K562 (cell line): ENCODE measurements around the gene TECPR1. TPM values are rescaled to one million over a fixed set of nuclear protein-coding genes. Genes with fewer than 3 reads are reported as not detected.

Source experiments
- ARID3B ChIP-seq: fragments of 250-450 bp; sonication (Bioruptor Pico); IDR thresholded peaks from 2 replicates; pipeline ENCODE4 v1.4.0; 2020; ENCODE audit warnings: borderline replicate concordance
- FIP1L1 ChIP-seq: fragments of 200-400 bp; formaldehyde crosslinking; IDR thresholded peaks from 2 replicates; pipeline ENCODE4 v1.6.1; 2018; ENCODE audit warnings: mild to moderate bottlenecking, low read depth, low read length; ENCODE audit not compliant: poor library complexity, severe bottlenecking
- FOSL1 ChIP-seq: fragments of 200-800 bp; sonication (Bioruptor generic); conservative IDR thresholded peaks from 2 replicates; pipeline ENCODE4 v1.6.1; 2016; ENCODE audit warnings: missing genetic modification characterization, missing compliant biosample characterization
- HMG20A ChIP-seq: fragments of 450-650 bp; formaldehyde crosslinking; conservative IDR thresholded peaks from 2 replicates; pipeline ENCODE4 v1.4.0; 2020; ENCODE audit warnings: mild to moderate bottlenecking, mixed read lengths
- HNRNPLL ChIP-seq: fragments of 200-400 bp; formaldehyde crosslinking; IDR thresholded peaks from 2 replicates; pipeline ENCODE4 v1.6.1; 2017; ENCODE audit warnings: low read length, low read depth, mild to moderate bottlenecking; ENCODE audit not compliant: poor library complexity, severe bottlenecking
- ILK ChIP-seq: fragments of 450-650 bp; IDR thresholded peaks from 2 replicates; pipeline ENCODE4 v1.6.1; 2016; ENCODE audit warnings: missing genetic modification characterization, low read depth, mild to moderate bottlenecking, missing compliant biosample characterization, moderate library complexity, borderline replicate concordance
- KHSRP ChIP-seq: fragments of 450-650 bp; IDR thresholded peaks from 2 replicates; pipeline ENCODE4 v1.6.1; 2017
- NFIX ChIP-seq: fragments of 250-450 bp; sonication (Bioruptor Pico); IDR thresholded peaks from 2 replicates; pipeline ENCODE4 v1.4.0; 2020; ENCODE audit warnings: low read depth, mild to moderate bottlenecking, moderate library complexity
- PML ChIP-seq: IDR thresholded peaks from 2 replicates; pipeline ENCODE4 v1.6.1; 2012; ENCODE audit warnings: low read length, inconsistent platforms
- POLR2A ChIP-seq: fragments of 450-650 bp; conservative IDR thresholded peaks from 2 replicates; pipeline ENCODE4 v1.6.1; 2016
- PRPF4 ChIP-seq: fragments of 200-400 bp; formaldehyde crosslinking; IDR thresholded peaks from one replicate; pipeline ENCODE4 v1.6.1; 2017; ENCODE audit warnings: low read length, low read depth, mild to moderate bottlenecking; ENCODE audit not compliant: insufficient read depth, poor library complexity, severe bottlenecking
- RBM34 ChIP-seq: fragments of 200-400 bp; formaldehyde crosslinking; IDR thresholded peaks from 2 replicates; pipeline ENCODE4 v1.6.1; 2018; ENCODE audit warnings: low read length, borderline replicate concordance; ENCODE audit not compliant: insufficient read depth
- SNIP1 ChIP-seq: fragments of 450-650 bp; IDR thresholded peaks from 2 replicates; pipeline ENCODE4 v1.7.1; 2017; ENCODE audit warnings: low read depth, mild to moderate bottlenecking
- U2AF2 ChIP-seq: fragments of 200-400 bp; formaldehyde crosslinking; optimal IDR thresholded peaks from 2 replicates; pipeline ENCODE3; 2017; ENCODE audit warnings: low read depth, mild to moderate bottlenecking, low read length
- XRCC4 ChIP-seq: IDR thresholded peaks from one replicate; pipeline ENCODE4 v1.6.1; 2011; ENCODE audit not compliant: insufficient read depth, insufficient read length; ENCODE audit errors: extremely low read depth
- YBX1 ChIP-seq: fragments of 450-650 bp; IDR thresholded peaks from 2 replicates; pipeline ENCODE4 v1.7.1; 2016; ENCODE audit warnings: mild to moderate bottlenecking
- ZEB2 ChIP-seq: fragments of 450-650 bp; IDR thresholded peaks from 2 replicates; pipeline ENCODE4 v1.6.1; 2016
- ZNF121 ChIP-seq: sonication (generic); formaldehyde crosslinking; conservative IDR thresholded peaks from 2 replicates; pipeline ENCODE4 v1.8.0; 2022; ENCODE audit warnings: missing genetic modification reagents
- ZNF165 ChIP-seq: fragments of 250-450 bp; sonication (Bioruptor Pico); IDR thresholded peaks from 2 replicates; pipeline ENCODE4 v1.4.0; 2020; ENCODE audit warnings: borderline replicate concordance
- ZNF444 ChIP-seq: fragments of 250-450 bp; sonication (Bioruptor Pico); IDR thresholded peaks from 2 replicates; pipeline ENCODE4 v1.4.0; 2020; ENCODE audit warnings: mild to moderate bottlenecking, moderate library complexity
- ZNF75A ChIP-seq: fragments of 450-650 bp; formaldehyde crosslinking; IDR thresholded peaks from 2 replicates; pipeline ENCODE4 v1.4.0; 2020; ENCODE audit warnings: mild to moderate bottlenecking
- ZNF766 ChIP-seq: fragments of 200-800 bp; sonication (Bioruptor generic); conservative IDR thresholded peaks from 2 replicates; pipeline ENCODE4 v1.6.1; 2016; ENCODE audit warnings: missing genetic modification characterization, missing compliant biosample characterization
- ZNF780A ChIP-seq: fragments of 250-450 bp; sonication (Bioruptor Pico); IDR thresholded peaks from 2 replicates; pipeline ENCODE4 v1.5.0; 2021; ENCODE audit warnings: mild to moderate bottlenecking
- ZNF830 ChIP-seq: fragments of 250-450 bp; sonication (Bioruptor Pico); IDR thresholded peaks from 2 replicates; pipeline ENCODE4 v1.5.0; 2021; ENCODE audit warnings: mild to moderate bottlenecking
- ZZZ3 ChIP-seq: fragments of 450-650 bp; IDR thresholded peaks from 2 replicates; pipeline ENCODE4 v1.6.1; 2016; ENCODE audit warnings: antibody characterized with exemption, mild to moderate bottlenecking, moderate library complexity
- polyA plus RNA-seq, 8 experiments: library from polyadenylated mRNA; depleted of rRNA in 4 of 8; stranded (reverse) in 5 of 8; unstranded in 3 of 8; fragments of >200 nt; fragmentation: Nextera tagmentation in 2 of 8; fragmentation: Illumina TruSeq in 1 of 8; extraction: Ambion mirVana in 2 of 8; extraction: Trizol in 1 of 8; gene quantifications; 2 replicates each; pipeline versions ENCODE4 v1.2.1 to v1.2.3, GENCODE V29; 2011 to 2014; ENCODE audit warnings: inconsistent platforms in 1 of 8, missing spikeins in 1 of 8
- total RNA-seq, 7 experiments: library from RNA; depleted of rRNA in 6 of 7; stranded (reverse); fragments of >200 nt in 6 of 7; fragmentation: Illumina TruSeq in 2 of 7; extraction: Trizol in 2 of 7; gene quantifications; 2 replicates each; pipeline versions ENCODE4 v1.2.1 to v1.2.3, GENCODE V29; 2011 to 2021; ENCODE audit warnings: low replicate concordance in 1 of 7
- TF ChIP-seq, protein P1 (sequence below): fragments of 450-650 bp; IDR thresholded peaks from 2 replicates; pipeline ENCODE4 v1.6.1; 2016

Gene TECPR1
- total and polyA plus RNA-seq, 9 of the 15 experiments (the other 6 are each of a cell fraction or from before 2014, with no cell fraction given), result 0.17 to 15.0 (median 2.2) TPM

DNA sequence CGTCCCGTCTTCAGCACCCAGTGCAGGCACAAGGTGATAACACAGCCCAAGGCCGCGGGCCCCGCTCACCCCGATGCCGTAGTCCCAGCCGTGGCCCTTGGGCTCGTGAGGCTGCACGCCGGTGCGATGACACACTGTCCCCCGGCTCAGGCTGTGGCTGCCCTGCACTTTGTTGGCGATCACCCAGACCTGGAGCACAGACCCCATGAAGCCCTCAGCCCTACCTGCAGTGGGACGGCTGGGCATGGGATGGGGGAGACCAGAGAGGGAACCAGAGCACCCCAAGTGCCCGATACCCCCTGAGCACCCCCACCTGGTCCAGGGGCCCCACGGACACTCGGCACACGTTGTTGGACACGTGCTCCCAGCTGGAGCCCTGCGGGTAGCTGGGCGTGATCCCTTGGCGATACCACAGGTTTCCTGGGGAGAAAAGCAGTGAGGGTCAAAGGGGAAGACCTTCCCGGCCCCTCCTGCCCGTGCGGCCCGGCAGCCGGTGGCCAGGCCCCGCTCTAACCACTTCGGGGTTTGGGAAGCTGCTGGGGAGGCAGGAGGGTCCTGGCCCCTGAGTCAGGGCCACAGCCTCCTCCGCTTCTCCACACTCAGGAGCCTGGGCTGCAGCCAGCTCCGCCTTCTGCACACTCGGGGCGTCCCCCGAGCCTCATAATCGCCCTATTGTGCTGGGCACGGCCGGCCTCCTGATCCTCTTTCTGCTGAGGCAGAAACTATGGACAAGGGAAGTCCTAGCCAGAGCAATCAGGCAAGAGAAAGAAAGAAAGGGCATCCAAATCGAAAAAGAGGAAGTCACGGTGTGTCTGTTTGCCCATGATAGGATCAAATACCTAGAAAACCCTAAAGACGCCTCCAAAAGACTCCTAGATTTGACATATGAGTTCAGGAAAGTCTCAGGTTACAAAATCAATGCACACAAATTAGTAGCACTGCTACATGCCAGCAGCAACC lies 34.1 kb downstream of the TECPR1 start (continued):
- no peak for TF ChIP-seq FIP1L1
- no peak for TF ChIP-seq POLR2A
- no peak for TF ChIP-seq RBM34
- TF ChIP-seq PML, result peak; percentile 85; the same call in 1 of the 2 replicates
- TF ChIP-seq XRCC4, result no peak
- TF ChIP-seq ZZZ3, result no peak
- TF ChIP-seq ZEB2, result peak; percentile 95
- no peak for TF ChIP-seq ZNF780A (CRISPR knock-in tag)
- TF ChIP-seq KHSRP, result no peak
- TF ChIP-seq NFIX, result no peak
- peak; percentile 54; the same call in 1 of the 2 replicates for TF ChIP-seq FOSL1 (tag)
- TF ChIP-seq ZNF444 (CRISPR knock-in tag), result no peak
- TF ChIP-seq ZNF165 (CRISPR knock-in tag), result no peak
- TF ChIP-seq HMG20A (CRISPR knock-in tag), result no peak
- TF ChIP-seq ARID3B (CRISPR knock-in tag), result no peak
- no peak for TF ChIP-seq ILK (tag)
- TF ChIP-seq, protein P1, sequence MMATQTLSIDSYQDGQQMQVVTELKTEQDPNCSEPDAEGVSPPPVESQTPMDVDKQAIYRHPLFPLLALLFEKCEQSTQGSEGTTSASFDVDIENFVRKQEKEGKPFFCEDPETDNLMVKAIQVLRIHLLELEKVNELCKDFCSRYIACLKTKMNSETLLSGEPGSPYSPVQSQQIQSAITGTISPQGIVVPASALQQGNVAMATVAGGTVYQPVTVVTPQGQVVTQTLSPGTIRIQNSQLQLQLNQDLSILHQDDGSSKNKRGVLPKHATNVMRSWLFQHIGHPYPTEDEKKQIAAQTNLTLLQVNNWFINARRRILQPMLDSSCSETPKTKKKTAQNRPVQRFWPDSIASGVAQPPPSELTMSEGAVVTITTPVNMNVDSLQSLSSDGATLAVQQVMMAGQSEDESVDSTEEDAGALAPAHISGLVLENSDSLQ, result peak; percentile 73
- no peak for TF ChIP-seq U2AF2
- TF ChIP-seq PRPF4, result no peak
- no peak for TF ChIP-seq ZNF121 (CRISPR knock-in tag)
- no peak for TF ChIP-seq SNIP1
- TF ChIP-seq YBX1, result no peak
- no peak for TF ChIP-seq ZNF830 (CRISPR knock-in tag)
- peak; percentile 61; the same call in 1 of the 2 replicates for TF ChIP-seq ZNF766 (CRISPR knock-in tag)
- TF ChIP-seq HNRNPLL, result no peak
- no peak for TF ChIP-seq ZNF75A (CRISPR knock-in tag)
